Ovary (tissue), 9 donors: ENCODE measurements around the gene VSIG4. TPM values are rescaled to one million over a fixed set of nuclear protein-coding genes. Genes with fewer than 3 reads are reported as not detected.

ENCODE experiments used
- DNase-seq, 5 donors: peaks; one replicate each; pipeline ENCODE4 v3.0.0-alpha.2; 2019 to 2020
- H3K27ac ChIP-seq, 2 donors: fragments of 200-600 bp; one replicate each; pipeline versions ENCODE4 v1.5.1 to v1.8.0; 2019 to 2022
- H3K27me3 ChIP-seq: fragments of 200-600 bp; one replicate; pipeline ENCODE4 v1.8.0; 2022
- H3K36me3 ChIP-seq: fragments of 200-600 bp; sonication (generic); one replicate; pipeline ENCODE4 v1.5.1; 2019
- H3K4me1 ChIP-seq: one replicate; pipeline ENCODE4 v1.8.1; 2013; ENCODE audit warnings: mild to moderate bottlenecking, moderate library complexity; ENCODE audit not compliant: insufficient read depth
- H3K4me3 ChIP-seq: fragments of 200-600 bp; sonication (generic); one replicate; pipeline ENCODE4 v1.5.1; 2017
- H3K9me3 ChIP-seq, 2 donors: fragments of 200-600 bp in 1 of 2; sonication (generic) in 1 of 2; one replicate each; pipeline versions ENCODE4 v1.5.1 to v1.8.1; 2013 to 2019; ENCODE audit warnings: mild to moderate bottlenecking in 1 of 2, moderate library complexity in 1 of 2
- EP300 ChIP-seq: sonication (generic); formaldehyde crosslinking; IDR thresholded peaks from one replicate; pipeline ENCODE4 v1.6.1; 2017; ENCODE audit warnings: antibody characterized with exemption
- POLR2A ChIP-seq: fragments of 450-650 bp; IDR thresholded peaks from one replicate; pipeline ENCODE4 v1.6.1; 2017; ENCODE audit warnings: antibody characterized with exemption, mild to moderate bottlenecking, moderate library complexity
- WGBS, 3 donors: extraction: QIAGEN DNeasy Blood & Tissue Kit in 1 of 3; methylation state at CpG; one replicate each; pipeline versions ENCODE4 v1.1.5 to v1.1.7; 2013 to 2017; 5-methylcytosine and 5-hydroxymethylcytosine counted together
- intact Hi-C, 4 donors: fragments of 100-400 bp; cut with DNase I; formaldehyde crosslinking; loops; one replicate each; pipeline versions ENCODE4 v1.11.0 to v1.15.1; 2022 to 2023
- polyA plus RNA-seq, 2 donors: library from polyadenylated mRNA; stranded (reverse); fragments of 200-250 nt in 1 of 2; fragments of 350-450 nt in 1 of 2; fragmentation: Illumina TruSeq in 1 of 2; extraction: RNeasy Lipid Tissue Mini Kit (QIAGEN cat#74804) in 1 of 2; gene quantifications; one replicate each; pipeline ENCODE4 v1.2.3, GENCODE V29; 2013 to 2014
- total RNA-seq, 7 donors: library from RNA; depleted of rRNA in 2 of 7; stranded (reverse); fragments of >200 nt in 2 of 7; fragmentation: NEBNext Ultra II Directional in 3 of 7; extraction: Animal tissue kit (Norgen Biotek cat#: 25700) in 3 of 7; gene quantifications; one replicate each; pipeline versions ENCODE4 v1.1.0 to v1.2.4, GENCODE V29; 2016 to 2023
- TF ChIP-seq, protein P1 (sequence below), 3 donors: fragments of 450-650 bp in 2 of 3; fragments of 200-600 bp in 1 of 3; IDR thresholded peaks; one replicate each; pipeline versions ENCODE4 v1.5.1 to v1.8.0; 2016 to 2022; ENCODE audit warnings: antibody characterized with exemption in 3 of 3, mild to moderate bottlenecking in 1 of 3
- donor health status: DM: no; HTN: no; CAD: no; lungs with moderate emphysema.
- donor health status: DM: no; HTN: no; CAD: no.
- donor health status: Bipolar disorder and iron deficiency.
- donor health status: DM: yes; HTN: yes; CAD: no.
- donor health status: DM: no; HTN: no; CAD: no.
- donor health status: DM: yes; HTN: yes; CAD: no.

VSIG4 gene
- total and polyA plus RNA-seq, 9 donors = 4.4 to 92.5 (median 30.3) TPM

DNA sequence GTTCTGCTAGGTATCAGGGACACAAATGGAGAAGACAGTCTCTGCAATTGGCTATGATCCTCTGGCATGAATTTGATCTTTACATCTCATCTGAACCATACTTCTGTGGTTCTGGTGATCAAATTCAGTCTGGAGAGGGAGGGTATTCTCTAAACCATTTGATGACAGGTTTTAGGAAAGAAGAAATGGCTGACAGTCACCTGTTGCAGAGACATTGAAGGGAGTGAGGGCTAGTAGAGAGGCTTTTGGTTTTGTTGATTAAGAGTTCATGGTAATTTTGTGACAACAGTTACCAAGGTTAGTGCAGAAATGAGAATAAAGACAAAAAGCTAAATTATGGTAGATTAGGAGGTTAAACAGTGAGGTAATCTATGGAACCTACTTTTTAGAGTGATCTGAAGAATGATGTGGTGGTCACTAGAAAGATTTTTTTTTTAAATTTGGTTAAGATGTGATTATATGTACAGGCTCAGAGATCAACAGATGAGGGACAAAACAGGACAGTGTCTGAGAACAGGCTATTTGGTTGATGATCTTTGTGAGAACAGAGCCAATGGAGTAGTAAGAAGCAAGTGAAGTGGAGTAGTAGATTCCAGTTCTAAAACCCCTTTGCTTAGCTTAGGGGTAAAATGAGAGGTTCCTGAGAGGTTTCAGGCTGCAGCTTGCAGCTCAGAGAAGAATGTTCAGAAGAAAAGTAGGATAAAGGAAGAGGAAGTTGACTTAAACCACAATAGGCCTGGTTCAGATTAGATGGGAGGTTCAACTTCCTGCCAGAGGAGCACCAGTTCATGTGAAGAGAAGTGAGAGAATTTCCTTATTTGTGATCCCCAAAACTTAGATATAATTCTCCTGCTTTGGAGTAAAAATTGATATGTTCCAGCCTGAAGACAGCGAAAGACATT lies 34.7 kb downstream of the VSIG4 start:
- no peaks in the 10 kb centered on the region for H3K4me1 ChIP-seq
- no peak overlapping the region for H3K27ac ChIP-seq
- DNase-seq = no peak
- H3K9me3 ChIP-seq = no peaks in the 10 kb centered on the region
- no peak overlapping the region for H3K4me3 ChIP-seq
- WGBS, 3 donors = 85 to 93% (median 89%) methylated on average over 1 of the region's 1 CpG
- H3K27me3 ChIP-seq = no peaks in the 10 kb centered on the region
- intact Hi-C loops = no loop called here
- TF ChIP-seq, protein P1, sequence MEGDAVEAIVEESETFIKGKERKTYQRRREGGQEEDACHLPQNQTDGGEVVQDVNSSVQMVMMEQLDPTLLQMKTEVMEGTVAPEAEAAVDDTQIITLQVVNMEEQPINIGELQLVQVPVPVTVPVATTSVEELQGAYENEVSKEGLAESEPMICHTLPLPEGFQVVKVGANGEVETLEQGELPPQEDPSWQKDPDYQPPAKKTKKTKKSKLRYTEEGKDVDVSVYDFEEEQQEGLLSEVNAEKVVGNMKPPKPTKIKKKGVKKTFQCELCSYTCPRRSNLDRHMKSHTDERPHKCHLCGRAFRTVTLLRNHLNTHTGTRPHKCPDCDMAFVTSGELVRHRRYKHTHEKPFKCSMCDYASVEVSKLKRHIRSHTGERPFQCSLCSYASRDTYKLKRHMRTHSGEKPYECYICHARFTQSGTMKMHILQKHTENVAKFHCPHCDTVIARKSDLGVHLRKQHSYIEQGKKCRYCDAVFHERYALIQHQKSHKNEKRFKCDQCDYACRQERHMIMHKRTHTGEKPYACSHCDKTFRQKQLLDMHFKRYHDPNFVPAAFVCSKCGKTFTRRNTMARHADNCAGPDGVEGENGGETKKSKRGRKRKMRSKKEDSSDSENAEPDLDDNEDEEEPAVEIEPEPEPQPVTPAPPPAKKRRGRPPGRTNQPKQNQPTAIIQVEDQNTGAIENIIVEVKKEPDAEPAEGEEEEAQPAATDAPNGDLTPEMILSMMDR (IDR thresholded peaks at IDR 0.05) = no peak
- TF ChIP-seq EP300 = no peak
- TF ChIP-seq POLR2A = no peak
- no peaks in the 10 kb centered on the region for H3K36me3 ChIP-seq

DNA sequence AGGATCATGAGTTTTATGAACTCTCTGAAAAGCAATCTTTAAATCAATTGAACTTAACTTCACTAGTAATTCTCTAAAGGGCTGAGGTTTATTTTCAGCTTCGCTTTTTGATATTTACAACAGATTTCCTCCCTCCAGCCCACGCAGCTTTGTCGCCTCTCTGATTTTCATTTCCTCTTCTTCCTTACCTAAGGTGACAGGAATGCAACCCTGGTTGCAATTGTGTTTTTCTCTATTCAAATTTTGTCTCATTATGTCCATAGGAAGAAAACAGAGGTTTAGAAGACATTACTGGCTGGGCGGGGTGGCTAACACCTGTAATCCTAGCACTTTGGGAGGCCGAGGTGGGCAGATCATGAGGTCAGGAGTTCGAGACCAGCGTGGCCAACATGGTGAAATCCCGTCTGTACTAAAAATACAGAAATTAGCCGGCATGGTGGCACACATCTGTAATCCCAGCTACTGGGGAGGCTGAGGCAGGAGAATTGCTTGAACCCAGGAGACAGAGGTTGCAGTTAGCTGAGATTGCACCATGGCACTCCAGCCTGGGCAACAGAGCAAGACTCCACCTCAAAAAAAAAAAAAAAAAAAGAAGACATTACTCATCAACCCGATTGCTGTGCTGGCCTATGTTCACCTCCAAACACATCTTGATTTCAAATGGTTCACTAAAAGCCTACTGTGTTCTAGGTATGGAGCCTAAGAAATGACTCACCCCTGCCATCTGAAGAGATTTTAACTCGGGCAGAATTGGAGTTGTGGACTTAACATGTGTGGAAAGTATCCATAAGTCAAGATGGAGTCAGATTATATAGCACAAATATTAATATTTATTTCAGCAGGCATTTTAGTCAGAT lies 36.8 kb downstream of the VSIG4 start:
- TF ChIP-seq, protein P1 (IDR thresholded peaks at IDR 0.05) = no peak
- TF ChIP-seq EP300 (no peak), POLR2A (no peak)
- no peaks in the 10 kb centered on the region for H3K36me3 ChIP-seq
- DNase-seq = no peak
- H3K27me3 ChIP-seq = no peaks in the 10 kb centered on the region
- no peaks in the 10 kb centered on the region for H3K4me1 ChIP-seq
- H3K4me3 ChIP-seq = no peak overlapping the region
- H3K27ac ChIP-seq = no peak overlapping the region
- 68 to 73% (median 71%) methylated on average over 11 of the region's 11 CpGs for WGBS, 3 donors
- no peaks in the 10 kb centered on the region for H3K9me3 ChIP-seq
- intact Hi-C loops = no loop called here

DNA sequence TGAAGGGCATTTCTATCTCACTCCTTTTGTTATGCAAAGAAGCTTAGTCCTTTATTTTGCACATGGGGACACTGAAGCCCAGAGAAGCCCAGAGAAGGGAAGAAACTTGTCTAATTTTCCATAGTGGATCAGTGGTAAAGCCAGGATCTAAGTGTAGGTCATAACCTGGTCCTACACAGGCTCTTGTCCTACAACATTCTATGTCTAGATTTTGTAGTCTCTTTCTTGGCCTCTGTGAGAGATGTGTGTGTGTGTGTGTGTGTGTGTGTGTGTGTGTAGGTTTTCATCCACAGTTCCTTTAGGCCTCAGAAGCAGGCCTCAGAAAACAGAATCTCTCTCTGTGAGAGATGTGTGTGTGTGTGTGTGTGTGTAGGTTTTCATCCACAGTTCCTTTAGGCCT lies 38.3 kb downstream of the VSIG4 start:
- Histone ChIP-seq H3K27me3 (no peaks in the 10 kb centered on the region), H3K4me3 (no peak overlapping the region), H3K27ac (no peak overlapping the region), H3K36me3 (no peaks in the 10 kb centered on the region), H3K4me1 (no peaks in the 10 kb centered on the region), H3K9me3 (no peaks in the 10 kb centered on the region)
- no peak for DNase-seq
- TF ChIP-seq POLR2A (no peak), EP300 (no peak)
- TF ChIP-seq, protein P1 (IDR thresholded peaks at IDR 0.05) = no peak
- intact Hi-C loops = no loop called here

DNA sequence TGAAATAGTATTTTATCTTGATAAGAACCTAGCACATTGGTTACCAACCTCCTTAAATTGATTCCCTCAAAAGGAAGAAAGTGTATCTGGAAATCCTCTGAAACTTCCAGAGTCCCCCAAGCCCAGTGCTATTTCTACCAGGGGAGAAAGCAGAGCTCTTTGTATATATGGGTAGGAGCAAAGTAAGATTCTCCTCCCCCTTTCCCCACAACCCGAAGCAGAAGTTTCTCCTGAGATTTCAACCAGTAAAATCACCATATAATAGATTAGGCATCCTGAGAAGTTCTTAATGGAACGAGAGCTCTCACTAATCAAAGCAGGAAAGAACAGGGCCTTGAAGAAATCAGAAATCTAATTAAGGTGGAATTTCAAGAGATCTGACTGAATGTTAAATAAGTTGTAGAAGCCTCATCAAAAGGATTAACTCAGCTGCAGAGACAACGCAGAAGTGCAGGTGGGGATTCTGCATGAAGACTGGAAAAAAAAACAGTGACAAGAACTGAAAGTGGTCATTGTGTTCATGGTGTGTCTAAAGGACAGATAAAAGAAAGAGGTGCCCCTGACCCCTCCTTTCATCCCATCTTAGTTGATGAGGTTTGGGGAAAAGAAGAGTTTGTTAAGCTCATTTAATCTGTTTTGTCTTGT lies 39.1 kb downstream of the VSIG4 start:
- Histone ChIP-seq H3K27ac (no peak overlapping the region), H3K36me3 (no peaks in the 10 kb centered on the region), H3K4me3 (no peak overlapping the region), H3K9me3 (no peaks in the 10 kb centered on the region), H3K27me3 (no peaks in the 10 kb centered on the region), H3K4me1 (no peaks in the 10 kb centered on the region)
- WGBS, 3 donors = 22 to 41% (median 28%) methylated on average over 3 of the region's 3 CpGs
- DNase-seq = no peak
- no peak for TF ChIP-seq EP300
- TF ChIP-seq POLR2A = no peak
- TF ChIP-seq, protein P1 (IDR thresholded peaks at IDR 0.05) = no peak
- intact Hi-C loops = no loop called here
